HFF-Myc (cell line): ENCODE data around the gene SGIP1.

Source experiments
- DNase-seq: peaks from one replicate; pipeline ENCODE4 v3.0.0-alpha.2; 2011; ENCODE audit warnings: low read depth; ENCODE audit errors: extremely low read depth
- H3K4me3 ChIP-seq: replicated peaks from 2 replicates; pipeline ENCODE4 v1.5.1; 2011; ENCODE audit warnings: low read depth, mild to moderate bottlenecking, control low read depth, low read length
- CTCF ChIP-seq: IDR thresholded peaks from 2 replicates; pipeline ENCODE4 v1.5.1; 2012; ENCODE audit warnings: mild to moderate bottlenecking, low read depth, low read length, control low read depth; ENCODE audit errors: missing control alignments

The SGIP1 gene

DNA sequence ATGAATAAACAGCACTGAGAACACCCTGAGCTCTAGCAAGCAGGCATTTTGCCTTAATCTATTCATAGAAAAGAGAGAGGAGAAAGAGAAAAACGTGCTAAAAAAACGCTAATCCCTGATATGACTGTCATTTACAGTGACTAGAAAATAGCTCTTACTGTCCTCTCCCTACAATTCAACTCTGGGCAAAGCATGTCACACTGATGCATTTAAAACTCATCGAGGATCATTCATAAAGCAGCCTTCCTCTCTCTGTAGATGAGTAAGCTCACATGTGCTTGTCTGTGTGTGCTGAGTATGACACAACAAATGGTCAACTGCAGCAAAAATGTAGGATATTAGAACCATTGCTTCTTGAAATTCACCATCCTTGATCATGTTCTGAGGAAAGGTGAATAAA lies 109.0 kb downstream of the SGIP1 start:
- no peak for TF ChIP-seq CTCF
- no peak overlapping the region for H3K4me3 ChIP-seq
- no peak for DNase-seq

DNA sequence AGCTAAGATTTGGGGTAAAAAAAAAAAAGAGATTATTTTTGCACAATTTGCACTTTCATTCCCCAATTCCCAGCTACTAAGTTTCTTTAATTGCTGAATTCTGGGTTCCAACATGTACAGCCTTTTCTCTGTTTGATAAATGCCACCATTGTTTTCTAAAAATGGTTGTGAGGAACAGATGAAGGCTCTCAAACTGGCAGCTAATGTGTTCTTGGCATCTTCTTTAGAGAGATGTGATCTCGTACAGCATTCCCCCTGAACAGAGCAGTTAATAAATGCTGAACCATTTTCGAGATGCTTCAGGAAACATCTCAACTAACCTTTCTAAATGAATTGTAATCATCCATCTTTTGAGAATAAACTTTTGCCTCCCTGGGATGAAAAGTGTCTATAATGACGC lies 110.4 kb downstream of the SGIP1 start:
- no peak overlapping the region for H3K4me3 ChIP-seq
- no peak for DNase-seq
- TF ChIP-seq CTCF = no peak

GRCh38 chr1:66648901-66649595 lies 115.1 kb downstream of the SGIP1 start:
- no peak overlapping the region for H3K4me3 ChIP-seq
- no peak for TF ChIP-seq CTCF
- no peak for DNase-seq

DNA sequence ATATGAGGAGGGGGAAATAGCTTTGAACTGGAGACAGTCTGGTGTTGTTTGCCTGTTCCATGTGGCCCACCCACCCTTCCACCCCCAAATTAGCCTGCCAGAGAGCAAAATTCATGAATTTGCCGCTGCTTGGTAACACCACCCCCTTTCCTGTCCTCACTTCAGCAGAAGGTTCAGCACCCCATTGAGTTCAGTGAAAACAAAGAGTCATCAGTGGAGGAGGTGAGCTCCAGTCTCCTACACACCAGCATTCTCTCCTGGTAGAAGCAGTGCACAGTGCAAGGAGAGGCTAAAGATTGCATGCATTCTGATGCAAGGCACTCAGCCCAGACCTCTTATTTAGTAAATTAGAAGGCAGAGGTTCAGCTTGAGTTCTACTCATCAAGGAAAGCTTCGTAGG lies 118.6 kb downstream of the SGIP1 start:
- DNase-seq = no peak
- H3K4me3 ChIP-seq = no peak overlapping the region
- TF ChIP-seq CTCF = no peak

GRCh38 chr1:66654643-66655042 lies 120.7 kb downstream of the SGIP1 start:
- TF ChIP-seq CTCF = no peak
- DNase-seq = no peak
- H3K4me3 ChIP-seq = no peak overlapping the region

GRCh38 chr1:66671455-66671854 lies 137.5 kb downstream of the SGIP1 start:
- no peak for TF ChIP-seq CTCF
- H3K4me3 ChIP-seq = no peak overlapping the region
- no peak for DNase-seq
